ENCODE measurements around the gene ARF1.

The ARF1 gene

GRCh38 chr1:228082918-228083870 is 686 bp downstream of the ARF1 start:
- DNase-seq (ENCODE audit: insufficient read length) (peak; percentile 54), FAIRE-seq (peak; percentile 5)
- no peak for TF ChIP-seq TAF1 (IDR thresholded peaks at IDR 0.05; ENCODE audit: borderline replicate concordance, low read depth, low read length)
- TF ChIP-seq POLR2AphosphoS5 (IDR thresholded peaks at IDR 0.05; ENCODE audit: low read depth, low read length): no peak
- no peak for TF ChIP-seq POLR2A (IDR thresholded peaks at IDR 0.05; ENCODE audit: low read depth, low read length)

- no peak for DNase-seq (ENCODE audit: insufficient read length)
- peak; percentile 69 for FAIRE-seq
- TF ChIP-seq POLR2A (IDR thresholded peaks at IDR 0.05; ENCODE audit: low read depth, low read length): no peak
- TF ChIP-seq TAF1 (IDR thresholded peaks at IDR 0.05; ENCODE audit: borderline replicate concordance, low read depth, low read length): no peak
These were observed 1.4 kb downstream of the ARF1 start for GRCh38 chr1:228083871-228084278.

GRCh38 chr1:228084325-228084724 is 1.8 kb downstream of the ARF1 start:
- TF ChIP-seq TAF1 (IDR thresholded peaks at IDR 0.05; ENCODE audit: borderline replicate concordance, low read depth, low read length) (no peak), POLR2AphosphoS5 (IDR thresholded peaks at IDR 0.05; ENCODE audit: low read depth, low read length) (no peak), POLR2A (IDR thresholded peaks at IDR 0.05; ENCODE audit: low read depth, low read length) (no peak)
- FAIRE-seq: peak; percentile 78

GRCh38 chr1:228084797-228085196 is 2.3 kb downstream of the ARF1 start:
- no peak for TF ChIP-seq POLR2A (IDR thresholded peaks at IDR 0.05; ENCODE audit: low read depth, low read length)
- TF ChIP-seq TAF1 (IDR thresholded peaks at IDR 0.05; ENCODE audit: borderline replicate concordance, low read depth, low read length): no peak
- no peak; the same call in 1 of the 2 replicates for TF ChIP-seq POLR2AphosphoS5 (IDR thresholded peaks at IDR 0.05; ENCODE audit: low read depth, low read length)
- no peak for FAIRE-seq
- DNase-seq (ENCODE audit: insufficient read length): no peak

More at GRCh38 chr1:228084325-228084724, 1.8 kb downstream of the ARF1 start:
- no peak for DNase-seq (ENCODE audit: insufficient read length)

GRCh38 chr1:228085287-228085951 is 2.9 kb downstream of the ARF1 start:
- TF ChIP-seq POLR2A (IDR thresholded peaks at IDR 0.05; ENCODE audit: low read depth, low read length): no peak
- TF ChIP-seq TAF1 (IDR thresholded peaks at IDR 0.05; ENCODE audit: borderline replicate concordance, low read depth, low read length): no peak
- no peak; the same call in 1 of the 2 replicates for TF ChIP-seq POLR2AphosphoS5 (IDR thresholded peaks at IDR 0.05; ENCODE audit: low read depth, low read length)
- DNase-seq (ENCODE audit: insufficient read length): no peak
- FAIRE-seq: no peak

- TF ChIP-seq TAF1 (IDR thresholded peaks at IDR 0.05; ENCODE audit: borderline replicate concordance, low read depth, low read length) (no peak), POLR2AphosphoS5 (IDR thresholded peaks at IDR 0.05; ENCODE audit: low read depth, low read length) (no peak), POLR2A (IDR thresholded peaks at IDR 0.05; ENCODE audit: low read depth, low read length) (no peak)
- no peak for DNase-seq (ENCODE audit: insufficient read length)
- FAIRE-seq: no peak
These were observed 5.3 kb downstream of the ARF1 start for GRCh38 chr1:228087771-228088251.

- DNase-seq (ENCODE audit: insufficient read length): no peak
- no peak for FAIRE-seq
- TF ChIP-seq TAF1 (IDR thresholded peaks at IDR 0.05; ENCODE audit: borderline replicate concordance, low read depth, low read length) (no peak), POLR2A (IDR thresholded peaks at IDR 0.05; ENCODE audit: low read depth, low read length) (no peak), POLR2AphosphoS5 (IDR thresholded peaks at IDR 0.05; ENCODE audit: low read depth, low read length) (no peak)
These were observed 6.3 kb downstream of the ARF1 start for GRCh38 chr1:228088586-228089498.

GRCh38 chr1:228089519-228090380 is 7.2 kb downstream of the ARF1 start:
- DNase-seq (ENCODE audit: insufficient read length): no peak
- no peak for FAIRE-seq
- no peak for TF ChIP-seq POLR2A (IDR thresholded peaks at IDR 0.05; ENCODE audit: low read depth, low read length)
- TF ChIP-seq TAF1 (IDR thresholded peaks at IDR 0.05; ENCODE audit: borderline replicate concordance, low read depth, low read length): no peak
- TF ChIP-seq POLR2AphosphoS5 (IDR thresholded peaks at IDR 0.05; ENCODE audit: low read depth, low read length): no peak

- TF ChIP-seq POLR2AphosphoS5 (IDR thresholded peaks at IDR 0.05; ENCODE audit: low read depth, low read length): no peak
- TF ChIP-seq POLR2A (IDR thresholded peaks at IDR 0.05; ENCODE audit: low read depth, low read length): no peak
- FAIRE-seq (no peak), DNase-seq (ENCODE audit: insufficient read length) (no peak)
These were observed 8.1 kb downstream of the ARF1 start for GRCh38 chr1:228090613-228091081.

GRCh38 chr1:228091084-228091483 is 8.6 kb downstream of the ARF1 start:
- FAIRE-seq (no peak), DNase-seq (ENCODE audit: insufficient read length) (no peak)
- TF ChIP-seq POLR2A (IDR thresholded peaks at IDR 0.05; ENCODE audit: low read depth, low read length): peak; percentile 26; the same call in 1 of the 2 replicates
- no peak for TF ChIP-seq TAF1 (IDR thresholded peaks at IDR 0.05; ENCODE audit: borderline replicate concordance, low read depth, low read length)

Data from GM12892 (cell line).